HG03108 (cell line): ENCODE measurements around the gene ARL17B.
"Not testable (repeated sequence)": the region's sequence is repeated elsewhere in the genome, so short reads cannot be mapped to it uniquely, and the experiment has no call there.

Source experiments
- ATAC-seq: cut with Tn5 transposase; IDR thresholded peaks from one replicate; pipeline ENCODE4 v1.9.1; 2021; ENCODE audit warnings: moderate library complexity; ENCODE audit not compliant: unreplicated experiment

The ARL17B gene

GRCh38 chr17:46252804-46253203, 108.8 kb downstream of the ARL17B start:
- not testable (repeated sequence) for ATAC-seq

GRCh38 chr17:46249153-46249552, 112.4 kb downstream of the ARL17B start:
- ATAC-seq, result not testable (repeated sequence)

GRCh38 chr17:46244949-46245768, 116.4 kb downstream of the ARL17B start:
- not testable (repeated sequence) for ATAC-seq

- not testable (repeated sequence) for ATAC-seq
These were observed 117.1 kb downstream of the ARL17B start for GRCh38 chr17:46244339-46244913.

GRCh38 chr17:46243928-46244327, 117.6 kb downstream of the ARL17B start:
- not testable (repeated sequence) for ATAC-seq

GRCh38 chr17:46243505-46243904, 118.1 kb downstream of the ARL17B start:
- not testable (repeated sequence) for ATAC-seq

- not testable (repeated sequence) for ATAC-seq
These were observed 130.2 kb downstream of the ARL17B start for GRCh38 chr17:46231359-46231758.

- ATAC-seq, result peak; percentile 99
These were observed 136.2 kb downstream of the ARL17B start for GRCh38 chr17:46225274-46225794.

- ATAC-seq, result peak; percentile 44
These were observed 136.7 kb downstream of the ARL17B start for GRCh38 chr17:46224864-46225263.
